Measurements from ENCODE around the gene DVL2.
"Not testable (repeated sequence)": the region's sequence is repeated elsewhere in the genome, so short reads cannot be mapped to it uniquely, and the experiment has no call there.

The DVL2 gene

GRCh38 chr17:7184647-7185046 is 49.7 kb downstream of the DVL2 start:
- Histone ChIP-seq H2AFZ (ENCODE audit: low read length) (no peak overlapping the region), H3K27ac (ENCODE audit: low read depth, low read length, poor library complexity, severe bottlenecking) (no peak overlapping the region), H3K9ac (ENCODE audit: low read length) (no peak overlapping the region), H3K9me3 (ENCODE audit: low read length) (no peaks in the 10 kb centered on the region), H3K4me3 (ENCODE audit: low read depth, low read length, poor library complexity, severe bottlenecking) (no peak overlapping the region), H3K4me1 (ENCODE audit: insufficient read depth, low read length, severe bottlenecking) (no peaks in the 10 kb centered on the region), H3K79me2 (ENCODE audit: insufficient read depth, low read length) (no peaks in the 10 kb centered on the region), H3K36me3 (ENCODE audit: insufficient read depth, low read length) (no peaks in the 10 kb centered on the region), H3K4me2 (ENCODE audit: low read length) (no peak overlapping the region), H4K20me1 (ENCODE audit: insufficient read depth, low read length) (no peaks in the 10 kb centered on the region), H3K27me3 (ENCODE audit: insufficient read depth, low read length) (no peaks in the 10 kb centered on the region; the same call in 1 of the 2 replicates), H3K9me2 (ENCODE audit: low read depth, low read length) (no peaks in the 10 kb centered on the region), H3F3A (ENCODE audit: insufficient read depth, low read length) (no peaks in the 10 kb centered on the region)
- no peak for TF ChIP-seq EZH2 (IDR thresholded peaks at IDR 0.05; ENCODE audit: borderline replicate concordance, low read length)
- TF ChIP-seq, protein P1, sequence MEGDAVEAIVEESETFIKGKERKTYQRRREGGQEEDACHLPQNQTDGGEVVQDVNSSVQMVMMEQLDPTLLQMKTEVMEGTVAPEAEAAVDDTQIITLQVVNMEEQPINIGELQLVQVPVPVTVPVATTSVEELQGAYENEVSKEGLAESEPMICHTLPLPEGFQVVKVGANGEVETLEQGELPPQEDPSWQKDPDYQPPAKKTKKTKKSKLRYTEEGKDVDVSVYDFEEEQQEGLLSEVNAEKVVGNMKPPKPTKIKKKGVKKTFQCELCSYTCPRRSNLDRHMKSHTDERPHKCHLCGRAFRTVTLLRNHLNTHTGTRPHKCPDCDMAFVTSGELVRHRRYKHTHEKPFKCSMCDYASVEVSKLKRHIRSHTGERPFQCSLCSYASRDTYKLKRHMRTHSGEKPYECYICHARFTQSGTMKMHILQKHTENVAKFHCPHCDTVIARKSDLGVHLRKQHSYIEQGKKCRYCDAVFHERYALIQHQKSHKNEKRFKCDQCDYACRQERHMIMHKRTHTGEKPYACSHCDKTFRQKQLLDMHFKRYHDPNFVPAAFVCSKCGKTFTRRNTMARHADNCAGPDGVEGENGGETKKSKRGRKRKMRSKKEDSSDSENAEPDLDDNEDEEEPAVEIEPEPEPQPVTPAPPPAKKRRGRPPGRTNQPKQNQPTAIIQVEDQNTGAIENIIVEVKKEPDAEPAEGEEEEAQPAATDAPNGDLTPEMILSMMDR (IDR thresholded peaks at IDR 0.05; ENCODE audit: low read length): no peak

GRCh38 chr17:7184091-7184488 is 50.2 kb downstream of the DVL2 start:
- Histone ChIP-seq H3K27ac (ENCODE audit: low read depth, low read length, poor library complexity, severe bottlenecking) (no peak overlapping the region), H3K4me2 (ENCODE audit: low read length) (no peak overlapping the region), H3K9ac (ENCODE audit: low read length) (no peak overlapping the region)

GRCh38 chr17:7183433-7184090 is 50.8 kb downstream of the DVL2 start:
- Histone ChIP-seq H3K9ac (ENCODE audit: low read length) (no peak overlapping the region), H2AFZ (ENCODE audit: low read length) (no peak overlapping the region), H4K20me1 (ENCODE audit: insufficient read depth, low read length) (no peaks in the 10 kb centered on the region), H3K27ac (ENCODE audit: low read depth, low read length, poor library complexity, severe bottlenecking) (no peak overlapping the region), H3K9me2 (ENCODE audit: low read depth, low read length) (no peaks in the 10 kb centered on the region), H3K4me3 (ENCODE audit: low read depth, low read length, poor library complexity, severe bottlenecking) (no peak overlapping the region), H3K9me3 (ENCODE audit: low read length) (no peaks in the 10 kb centered on the region), H3K27me3 (ENCODE audit: insufficient read depth, low read length) (no peaks in the 10 kb centered on the region; the same call in 1 of the 2 replicates), H3F3A (ENCODE audit: insufficient read depth, low read length) (no peaks in the 10 kb centered on the region), H3K36me3 (ENCODE audit: insufficient read depth, low read length) (no peaks in the 10 kb centered on the region), H3K4me2 (ENCODE audit: low read length) (no peak overlapping the region), H3K79me2 (ENCODE audit: insufficient read depth, low read length) (no peaks in the 10 kb centered on the region), H3K4me1 (ENCODE audit: insufficient read depth, low read length, severe bottlenecking) (no peaks in the 10 kb centered on the region)
- no peak for TF ChIP-seq EZH2 (IDR thresholded peaks at IDR 0.05; ENCODE audit: borderline replicate concordance, low read length)
- TF ChIP-seq, protein P1 (IDR thresholded peaks at IDR 0.05; ENCODE audit: low read length): no peak

More at GRCh38 chr17:7184091-7184488, 50.2 kb downstream of the DVL2 start:
- Histone ChIP-seq H4K20me1 (ENCODE audit: insufficient read depth, low read length) (no peaks in the 10 kb centered on the region), H3K27me3 (ENCODE audit: insufficient read depth, low read length) (no peaks in the 10 kb centered on the region; the same call in 1 of the 2 replicates), H3K4me3 (ENCODE audit: low read depth, low read length, poor library complexity, severe bottlenecking) (no peak overlapping the region), H3K79me2 (ENCODE audit: insufficient read depth, low read length) (no peaks in the 10 kb centered on the region), H3K36me3 (ENCODE audit: insufficient read depth, low read length) (no peaks in the 10 kb centered on the region), H3K4me1 (ENCODE audit: insufficient read depth, low read length, severe bottlenecking) (no peaks in the 10 kb centered on the region), H3F3A (ENCODE audit: insufficient read depth, low read length) (no peaks in the 10 kb centered on the region), H3K9me3 (ENCODE audit: low read length) (no peaks in the 10 kb centered on the region), H3K9me2 (ENCODE audit: low read depth, low read length) (no peaks in the 10 kb centered on the region), H2AFZ (ENCODE audit: low read length) (no peak overlapping the region)
- TF ChIP-seq EZH2 (IDR thresholded peaks at IDR 0.05; ENCODE audit: borderline replicate concordance, low read length): no peak
- TF ChIP-seq, protein P1 (IDR thresholded peaks at IDR 0.05; ENCODE audit: low read length): no peak

- not testable (repeated sequence) for H3K4me2 ChIP-seq (ENCODE audit: low read length); H3K36me3 ChIP-seq (ENCODE audit: insufficient read depth, low read length); H3K27me3 ChIP-seq (ENCODE audit: insufficient read depth, low read length); H3K9ac ChIP-seq (ENCODE audit: low read length); H3K9me3 ChIP-seq (ENCODE audit: low read length); H3K27ac ChIP-seq (ENCODE audit: low read depth, low read length, poor library complexity, severe bottlenecking); H3K9me2 ChIP-seq (ENCODE audit: low read depth, low read length); H3F3A ChIP-seq (ENCODE audit: insufficient read depth, low read length); H4K20me1 ChIP-seq (ENCODE audit: insufficient read depth, low read length); H3K79me2 ChIP-seq (ENCODE audit: insufficient read depth, low read length); H2AFZ ChIP-seq (ENCODE audit: low read length); H3K4me3 ChIP-seq (ENCODE audit: low read depth, low read length, poor library complexity, severe bottlenecking); H3K4me1 ChIP-seq (ENCODE audit: insufficient read depth, low read length, severe bottlenecking)
Measured at GRCh38 chr17:7182101-7182500, 52.2 kb downstream of the DVL2 start.

All from OCI-LY1 (cell line).